Measurements from ENCODE around the gene GPRC5C. TPM values are rescaled to one million over a fixed set of nuclear protein-coding genes. Genes with fewer than 3 reads are reported as not detected.

Gene GPRC5C
- total and polyA plus RNA-seq, 2 of the 13 experiments (the other 11 are each of a cell fraction or from before 2014, with no cell fraction given): 85.6 to 300 TPM

DNA sequence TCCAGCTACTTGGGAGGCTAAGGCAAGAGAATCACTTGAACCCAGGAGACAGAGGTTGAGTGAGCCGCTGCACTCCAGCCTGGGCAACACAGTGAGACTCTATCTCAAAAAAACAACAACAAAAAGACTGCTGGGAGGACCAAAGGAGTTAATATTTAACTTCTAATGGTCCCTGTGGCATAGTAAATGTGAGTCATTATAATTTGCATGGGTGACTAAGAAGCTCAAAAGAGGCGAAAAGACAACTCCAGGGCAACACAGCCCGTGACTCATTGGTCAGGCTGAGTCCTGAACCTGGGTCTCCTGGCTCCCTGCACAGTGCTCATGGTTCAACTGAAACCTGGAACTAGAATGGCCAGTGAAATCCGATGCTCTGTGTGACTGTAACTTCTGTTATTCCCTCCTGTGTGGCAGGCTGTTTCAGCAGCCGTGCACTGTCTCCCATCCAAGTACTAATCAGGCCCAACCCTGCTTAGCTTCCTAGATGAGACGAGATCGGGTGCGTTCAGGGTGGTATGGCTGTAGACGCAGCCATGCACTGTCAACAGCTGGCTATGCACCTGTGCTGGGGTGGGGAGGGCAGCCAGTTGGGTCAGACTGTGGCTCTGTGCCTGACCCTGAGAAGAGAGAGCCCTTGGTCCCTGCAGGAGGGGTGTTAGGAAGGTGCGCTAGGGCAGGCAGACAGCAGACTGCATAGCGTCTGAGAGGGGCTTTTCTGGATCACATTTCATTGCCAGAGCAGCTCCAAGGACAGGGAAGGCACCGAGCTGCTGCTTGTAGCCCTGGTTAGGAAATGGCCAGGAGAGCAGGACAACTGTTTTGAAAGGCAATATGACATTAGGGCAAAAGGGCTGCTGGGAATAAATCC is 14.5 kb upstream of the GPRC5C start (continued):
- TF ChIP-seq FOXP4 (CRISPR knock-in tag; IDR thresholded peaks at IDR 0.05): peak; percentile 56; the same call in 1 of the 2 replicates
- TF ChIP-seq MXD4 (CRISPR knock-in tag; IDR thresholded peaks at IDR 0.05): peak; percentile 71; the same call in 1 of the 2 replicates
- TF ChIP-seq ZNF792 (CRISPR knock-in tag; IDR thresholded peaks at IDR 0.05): no peak; the same call in 1 of the 2 replicates
- TF ChIP-seq ZSCAN22 (CRISPR knock-in tag; IDR thresholded peaks at IDR 0.05): no peak
- peak; percentile 73 for TF ChIP-seq FOXA3 (CRISPR knock-in tag; IDR thresholded peaks at IDR 0.05)
- no peak for TF ChIP-seq DR1 (CRISPR knock-in tag; IDR thresholded peaks at IDR 0.05)
- no peak for TF ChIP-seq ZNF766 (CRISPR knock-in tag; IDR thresholded peaks at IDR 0.05; ENCODE audit: borderline replicate concordance)
- TF ChIP-seq NFYB (CRISPR knock-in tag; IDR thresholded peaks at IDR 0.05): no peak
- TF ChIP-seq, protein P1, sequence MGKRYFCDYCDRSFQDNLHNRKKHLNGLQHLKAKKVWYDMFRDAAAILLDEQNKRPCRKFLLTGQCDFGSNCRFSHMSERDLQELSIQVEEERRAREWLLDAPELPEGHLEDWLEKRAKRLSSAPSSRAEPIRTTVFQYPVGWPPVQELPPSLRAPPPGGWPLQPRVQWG (CRISPR knock-in tag; IDR thresholded peaks at IDR 0.05; ENCODE audit: borderline replicate concordance, low read depth): no peak
- TF ChIP-seq DNMT3B (CRISPR knock-in tag; conservative IDR thresholded peaks at IDR 0.05): 0 out of 2 replicates have a peak, but pooled peaks have one; percentile 18
- TF ChIP-seq HOXD1 (CRISPR knock-in tag; IDR thresholded peaks at IDR 0.05): no peak
- TF ChIP-seq PRPF4 (IDR thresholded peaks at IDR 0.05; ENCODE audit: low read depth, low read length, poor library complexity, severe bottlenecking): no peak
- no peak for TF ChIP-seq RNF2 (conservative IDR thresholded peaks at IDR 0.05; ENCODE audit: low read depth)
- TF ChIP-seq ZNF460 (CRISPR knock-in tag; IDR thresholded peaks at IDR 0.05; ENCODE audit: borderline replicate concordance): no peak
- peak; percentile 71; the same call in 1 of the 2 replicates for TF ChIP-seq MZF1 (CRISPR knock-in tag; IDR thresholded peaks at IDR 0.05; ENCODE audit: borderline replicate concordance)
- no peak for TF ChIP-seq SRF (IDR thresholded peaks at IDR 0.05; ENCODE audit: low read depth, low read length)
- no peak; the same call in 1 of the 2 replicates for TF ChIP-seq RFXAP (CRISPR knock-in tag; IDR thresholded peaks at IDR 0.05; ENCODE audit: borderline replicate concordance)
- peak; percentile 69; the same call in 1 of the 2 replicates for TF ChIP-seq ARID4A (CRISPR knock-in tag; IDR thresholded peaks at IDR 0.05; ENCODE audit: borderline replicate concordance)
- TF ChIP-seq ZBTB42 (CRISPR knock-in tag; IDR thresholded peaks at IDR 0.05): no peak
- no peak for TF ChIP-seq KLF15 (CRISPR knock-in tag; IDR thresholded peaks at IDR 0.05; ENCODE audit: borderline replicate concordance)
- TF ChIP-seq, protein P2, sequence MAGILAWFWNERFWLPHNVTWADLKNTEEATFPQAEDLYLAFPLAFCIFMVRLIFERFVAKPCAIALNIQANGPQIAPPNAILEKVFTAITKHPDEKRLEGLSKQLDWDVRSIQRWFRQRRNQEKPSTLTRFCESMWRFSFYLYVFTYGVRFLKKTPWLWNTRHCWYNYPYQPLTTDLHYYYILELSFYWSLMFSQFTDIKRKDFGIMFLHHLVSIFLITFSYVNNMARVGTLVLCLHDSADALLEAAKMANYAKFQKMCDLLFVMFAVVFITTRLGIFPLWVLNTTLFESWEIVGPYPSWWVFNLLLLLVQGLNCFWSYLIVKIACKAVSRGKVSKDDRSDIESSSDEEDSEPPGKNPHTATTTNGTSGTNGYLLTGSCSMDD (CRISPR knock-in tag; IDR thresholded peaks at IDR 0.05): no peak

Measured in HepG2 (cell line).